Vagina (tissue), 2 donors: ENCODE measurements around the gene LPAR4.

Experiments
- POLR2A ChIP-seq, 2 donors: fragments of 450-650 bp; IDR thresholded peaks; one replicate each; pipeline ENCODE4 v1.6.1; 2017; ENCODE audit warnings: antibody characterized with exemption in 2 of 2, mild to moderate bottlenecking in 2 of 2, moderate library complexity in 2 of 2
- POLR2AphosphoS5 ChIP-seq, 2 donors: sonication (generic); formaldehyde crosslinking; IDR thresholded peaks; one replicate each; pipeline ENCODE4 v1.9.0; 2017; ENCODE audit warnings: antibody characterized with exemption in 2 of 2, mild to moderate bottlenecking in 2 of 2, low read depth in 1 of 2; ENCODE audit not compliant: insufficient read depth in 1 of 2
- TF ChIP-seq, protein P1 (sequence below), 3 experiments: fragments of 450-650 bp in 2 of 3; fragments of 200-600 bp in 1 of 3; sonication (generic) in 1 of 3; IDR thresholded peaks; one replicate each; pipeline ENCODE4 v1.5.1; 2017 to 2019; ENCODE audit warnings: antibody characterized with exemption in 3 of 3, mild to moderate bottlenecking in 2 of 3, moderate library complexity in 2 of 3

DNA sequence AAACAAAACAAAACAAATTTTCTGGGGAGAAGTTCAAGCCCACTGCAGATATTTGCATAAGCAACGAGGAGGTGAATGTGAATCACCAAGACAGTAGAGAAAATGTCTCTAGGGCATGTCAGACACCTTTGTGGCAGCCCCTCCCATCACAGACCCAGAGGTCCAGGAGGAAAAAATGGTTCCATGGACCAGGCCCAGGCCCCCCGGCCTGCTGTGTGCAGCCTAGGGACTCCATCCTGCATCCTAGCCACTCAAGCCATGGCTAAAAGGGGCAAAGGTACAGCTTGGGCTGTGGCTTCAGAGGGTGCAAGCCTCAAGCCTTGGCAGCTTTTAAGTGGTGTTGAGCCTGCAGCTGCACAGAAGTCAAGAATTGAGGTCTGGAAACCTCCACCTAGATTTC, 54.0 kb downstream of the LPAR4 start:
- TF ChIP-seq, protein P1, sequence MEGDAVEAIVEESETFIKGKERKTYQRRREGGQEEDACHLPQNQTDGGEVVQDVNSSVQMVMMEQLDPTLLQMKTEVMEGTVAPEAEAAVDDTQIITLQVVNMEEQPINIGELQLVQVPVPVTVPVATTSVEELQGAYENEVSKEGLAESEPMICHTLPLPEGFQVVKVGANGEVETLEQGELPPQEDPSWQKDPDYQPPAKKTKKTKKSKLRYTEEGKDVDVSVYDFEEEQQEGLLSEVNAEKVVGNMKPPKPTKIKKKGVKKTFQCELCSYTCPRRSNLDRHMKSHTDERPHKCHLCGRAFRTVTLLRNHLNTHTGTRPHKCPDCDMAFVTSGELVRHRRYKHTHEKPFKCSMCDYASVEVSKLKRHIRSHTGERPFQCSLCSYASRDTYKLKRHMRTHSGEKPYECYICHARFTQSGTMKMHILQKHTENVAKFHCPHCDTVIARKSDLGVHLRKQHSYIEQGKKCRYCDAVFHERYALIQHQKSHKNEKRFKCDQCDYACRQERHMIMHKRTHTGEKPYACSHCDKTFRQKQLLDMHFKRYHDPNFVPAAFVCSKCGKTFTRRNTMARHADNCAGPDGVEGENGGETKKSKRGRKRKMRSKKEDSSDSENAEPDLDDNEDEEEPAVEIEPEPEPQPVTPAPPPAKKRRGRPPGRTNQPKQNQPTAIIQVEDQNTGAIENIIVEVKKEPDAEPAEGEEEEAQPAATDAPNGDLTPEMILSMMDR (IDR thresholded peaks at IDR 0.05), result no peak
- TF ChIP-seq POLR2AphosphoS5 (IDR thresholded peaks at IDR 0.05; ENCODE audit: insufficient read depth in 1 of 2, low read depth in 1 of 2) (no peak), POLR2A (IDR thresholded peaks at IDR 0.05) (no peak)
